Cardiac septum (tissue), 1 donor: ENCODE data around the gene GNG4. TPM values are rescaled to one million over a fixed set of nuclear protein-coding genes. Genes with fewer than 3 reads are reported as not detected.
"Not testable (repeated sequence)": the region's sequence is repeated elsewhere in the genome, so short reads cannot be mapped to it uniquely, and the experiment has no call there.

Source experiments
- DNase-seq: peaks from one replicate; pipeline ENCODE4 v3.0.0-alpha.2; 2020; ENCODE audit warnings: low spot score
- intact Hi-C: fragments of 100-400 bp; cut with DNase I; formaldehyde crosslinking; loops from one replicate; pipeline ENCODE4 v1.14.0; 2022
- total RNA-seq: library from RNA; stranded (reverse); fragmentation: NEBNext Ultra II Directional; extraction: Animal tissue kit (Norgen Biotek cat#: 25700); gene quantifications from one replicate; pipeline ENCODE4 v1.2.1, GENCODE V29; 2021
- donor health status: DM: no; HTN: no; CAD: no.

GNG4 gene
- total RNA-seq, 1 donor from 2014 or later: 0.24 TPM

DNA sequence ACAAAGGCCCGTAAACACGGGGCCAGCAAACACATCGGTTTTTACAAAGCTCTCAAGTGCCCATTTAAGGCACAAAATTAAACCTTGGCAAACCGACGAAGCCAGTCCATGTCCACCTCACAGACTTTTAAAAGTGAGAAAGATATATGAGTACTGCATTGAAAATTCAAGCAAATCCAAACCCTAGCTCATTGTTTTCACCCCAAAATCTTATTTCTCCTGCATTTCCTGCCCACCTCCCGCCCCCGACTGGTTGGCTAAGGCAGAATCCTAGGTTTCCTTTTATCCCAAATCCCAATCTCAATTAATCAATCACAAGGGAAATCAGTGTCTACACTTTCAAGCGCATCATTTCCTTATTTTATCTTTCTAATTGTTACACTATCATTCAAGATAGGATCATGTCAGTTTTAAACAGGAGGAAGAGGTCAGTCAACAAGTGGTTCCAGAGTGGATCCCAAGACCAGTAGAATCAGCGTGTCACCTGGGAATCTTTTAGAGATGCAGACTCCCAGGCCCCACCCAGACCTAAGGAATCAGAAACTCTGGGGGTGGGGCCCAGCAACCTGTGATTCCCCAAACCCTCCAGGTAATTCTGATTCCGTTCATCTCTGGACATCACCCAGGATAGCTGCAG is 1.7 kb upstream of the GNG4 start:
- no peak for DNase-seq
- intact Hi-C loops: no loop called here

DNA sequence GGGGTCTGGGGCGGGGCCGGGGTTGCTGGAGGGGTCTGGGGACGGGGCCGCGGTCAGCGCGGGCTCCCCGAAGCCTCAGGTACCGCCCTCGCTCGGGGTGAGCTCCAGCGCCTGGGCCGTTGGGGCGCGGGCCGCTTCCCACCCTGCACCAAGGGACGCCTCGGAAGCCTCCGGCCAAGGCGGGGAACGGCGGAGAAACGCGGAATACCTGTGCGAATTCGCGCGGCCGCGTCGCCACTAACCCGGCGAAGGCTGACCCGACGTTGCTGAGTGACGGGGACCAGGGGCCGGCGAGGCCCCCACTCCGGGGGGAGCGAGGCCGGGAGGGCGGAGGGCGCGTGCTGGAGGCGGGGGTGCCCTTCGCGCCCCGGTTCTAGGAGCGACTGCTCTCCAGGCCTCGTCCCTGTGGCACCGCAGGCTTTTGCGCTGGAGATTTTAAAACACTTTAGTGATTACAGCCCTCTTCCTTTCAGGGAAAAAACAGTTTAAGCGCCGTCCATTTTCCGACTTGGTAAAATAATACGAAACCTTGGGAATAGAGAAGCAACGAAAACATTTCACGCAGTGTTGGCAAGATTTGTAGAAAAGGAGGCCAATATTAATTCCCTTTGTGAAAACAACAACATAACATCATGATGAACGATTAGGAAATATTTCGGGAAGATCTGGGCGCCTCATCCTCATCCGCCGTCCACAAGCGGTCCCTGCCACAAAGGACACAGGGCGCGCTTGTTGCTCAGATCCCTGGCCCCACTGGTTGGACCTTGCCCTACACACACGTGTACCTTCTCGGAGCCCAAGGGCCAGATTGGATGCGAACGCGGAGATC is 971 bp upstream of the GNG4 start:
- intact Hi-C loops: no loop called here
- no peak for DNase-seq

DNA sequence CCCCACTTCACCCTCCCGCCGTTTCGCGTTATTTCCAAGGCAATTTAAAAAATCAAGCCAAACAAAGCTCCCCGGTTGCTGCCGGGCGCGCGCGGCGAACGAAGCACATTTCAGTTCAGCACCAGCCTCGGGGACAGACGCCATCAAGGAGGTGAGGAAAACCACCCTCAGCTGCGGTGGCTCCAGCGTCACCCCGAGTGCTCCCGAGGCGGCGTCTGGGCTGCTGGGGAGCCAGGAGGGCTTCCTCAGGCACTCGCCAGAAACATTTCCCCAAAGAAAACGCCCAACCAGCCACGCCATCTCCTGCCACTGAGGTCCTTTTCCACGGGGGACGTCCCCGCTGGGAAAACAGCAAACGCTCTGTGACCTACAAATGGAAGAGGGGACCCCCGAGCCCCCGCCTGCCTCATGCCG is 623 bp downstream of the GNG4 start:
- intact Hi-C loops: no loop called here
- no peak for DNase-seq

DNA sequence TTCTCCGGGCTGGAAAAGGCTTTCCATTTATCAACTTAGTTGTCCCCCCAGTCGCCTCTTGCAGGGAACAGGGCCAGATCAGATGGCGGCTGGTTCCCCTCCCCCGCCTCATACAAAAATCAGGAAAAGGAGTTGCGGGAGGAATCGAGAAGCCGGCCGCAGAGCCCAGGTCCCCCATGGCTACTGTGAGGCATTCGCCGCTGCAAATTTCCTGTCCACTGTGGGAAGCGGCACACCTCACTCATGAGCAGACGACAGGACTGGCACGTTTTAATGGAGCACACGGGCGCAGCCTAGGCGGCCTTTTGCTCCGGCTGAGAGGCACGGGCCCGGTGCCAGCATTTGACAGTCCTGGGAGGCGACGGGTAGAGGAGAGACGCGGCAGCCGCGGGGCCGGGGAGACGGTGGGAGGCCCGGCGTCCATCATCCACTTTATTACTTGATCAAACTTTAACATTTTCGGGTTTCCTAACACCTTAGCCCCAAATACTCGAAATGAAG is 1.1 kb downstream of the GNG4 start:
- DNase-seq: no peak
- intact Hi-C loops: no loop called here

DNA sequence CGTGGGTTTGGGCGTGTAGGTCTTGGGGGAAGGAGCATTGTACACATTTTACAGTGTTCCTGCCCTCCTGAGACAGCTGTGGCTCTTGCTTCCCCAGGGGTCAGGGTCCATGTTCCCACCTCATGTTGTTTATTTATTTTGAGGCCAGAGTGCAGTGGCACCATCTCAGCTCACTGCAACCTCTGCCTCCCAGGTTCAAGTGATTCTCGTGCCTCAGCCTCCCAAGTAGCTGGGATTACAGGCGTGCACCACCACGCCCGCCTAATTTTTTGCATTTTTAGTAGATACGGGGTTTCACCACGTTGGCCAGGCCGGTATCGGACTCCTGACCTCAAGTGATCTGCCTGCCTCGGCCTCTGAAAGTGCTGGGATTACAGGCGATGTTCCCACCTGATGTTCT is 2.0 kb downstream of the GNG4 start:
- DNase-seq, intact Hi-C loops: not testable (repeated sequence)

DNA sequence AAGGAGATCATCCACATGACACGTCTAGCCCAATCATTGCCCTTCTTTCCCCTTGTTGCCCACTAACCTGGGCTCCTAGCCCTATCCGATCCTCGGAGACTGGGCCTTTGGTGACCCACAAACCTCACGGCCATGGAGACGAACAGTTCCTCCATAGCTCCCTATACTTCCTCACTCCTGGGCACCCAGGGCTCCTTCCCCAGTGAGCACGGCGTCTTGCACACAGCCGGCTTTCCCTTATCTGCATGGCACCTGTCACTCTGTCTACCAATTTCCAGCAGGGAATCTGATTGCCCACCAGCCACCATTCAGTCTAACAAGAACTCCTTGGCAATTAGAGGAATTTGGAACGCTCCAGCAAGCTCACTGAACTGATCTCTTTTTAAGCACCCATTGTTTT is 3.1 kb downstream of the GNG4 start:
- intact Hi-C loops: no loop called here
- DNase-seq: no peak

DNA sequence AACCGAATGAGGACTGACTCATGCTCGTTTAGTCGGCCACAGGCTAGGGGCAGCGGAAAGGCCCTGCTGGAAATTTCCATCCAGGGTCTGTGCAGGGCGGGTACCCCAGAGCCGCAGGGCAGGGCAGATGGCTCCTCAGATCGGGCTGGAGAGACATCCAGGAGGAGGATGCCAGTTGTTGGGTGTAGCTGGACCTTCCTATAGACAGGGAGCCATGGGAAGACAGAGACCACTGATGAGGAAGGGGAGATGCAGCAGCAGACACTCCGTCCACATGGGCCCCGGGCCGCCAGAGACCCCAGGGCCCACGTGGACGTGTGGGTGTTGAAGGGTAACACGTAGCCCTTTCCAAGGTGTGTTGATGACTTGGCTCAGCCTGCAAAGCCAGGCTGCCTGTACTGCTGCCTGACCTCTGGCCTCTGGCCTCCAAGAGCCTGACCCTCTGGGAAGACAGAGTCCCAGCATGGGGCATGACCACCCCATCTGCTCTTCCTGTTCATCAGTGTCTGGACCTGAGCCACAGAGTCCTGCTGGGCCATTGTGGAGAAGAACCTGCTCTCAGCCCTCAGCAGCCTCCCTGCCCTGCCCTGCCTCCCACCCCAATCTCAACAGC is 4.8 kb downstream of the GNG4 start:
- intact Hi-C loops: no loop called here
- no peak for DNase-seq

DNA sequence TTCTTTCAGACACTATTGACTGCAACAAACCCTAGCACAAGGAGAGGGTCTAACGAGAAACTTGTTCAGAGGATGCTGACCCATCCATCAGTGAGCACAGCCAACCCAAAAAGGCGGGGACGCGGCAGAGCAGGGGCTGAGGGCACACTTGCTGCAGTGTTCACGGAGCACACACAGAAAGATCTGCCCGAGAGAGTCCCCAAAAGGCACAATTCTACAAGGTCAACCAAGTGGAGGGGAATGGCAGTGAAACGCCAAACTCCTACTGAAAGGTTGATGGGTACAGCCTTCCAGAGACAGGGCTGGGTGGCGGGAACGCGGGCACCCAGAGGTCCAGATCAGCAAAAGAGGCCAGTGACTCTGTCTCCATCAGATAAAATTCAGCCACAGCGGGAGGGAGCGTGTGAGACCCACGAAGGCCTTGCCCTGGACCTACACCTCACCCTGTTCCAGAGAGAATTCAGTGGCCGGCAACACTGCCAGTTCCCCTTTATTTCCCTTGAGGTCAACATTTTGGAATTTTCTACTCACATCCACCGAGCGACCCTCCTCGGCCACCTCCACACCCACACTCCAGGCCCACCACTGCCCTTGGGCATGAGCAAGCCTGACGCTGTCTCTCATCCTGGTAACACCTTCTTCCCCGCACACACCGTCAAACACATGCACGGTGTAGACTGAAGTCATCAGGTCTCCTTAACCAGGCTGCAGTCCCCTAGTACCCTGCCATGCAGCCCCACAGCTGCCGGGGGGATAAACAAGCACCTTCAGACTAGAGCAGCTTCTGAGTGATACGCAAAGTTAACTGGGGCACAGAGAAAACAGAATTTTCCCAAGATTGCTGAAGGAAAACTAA is 5.5 kb downstream of the GNG4 start:
- intact Hi-C loops: no loop called here
- no peak for DNase-seq

DNA sequence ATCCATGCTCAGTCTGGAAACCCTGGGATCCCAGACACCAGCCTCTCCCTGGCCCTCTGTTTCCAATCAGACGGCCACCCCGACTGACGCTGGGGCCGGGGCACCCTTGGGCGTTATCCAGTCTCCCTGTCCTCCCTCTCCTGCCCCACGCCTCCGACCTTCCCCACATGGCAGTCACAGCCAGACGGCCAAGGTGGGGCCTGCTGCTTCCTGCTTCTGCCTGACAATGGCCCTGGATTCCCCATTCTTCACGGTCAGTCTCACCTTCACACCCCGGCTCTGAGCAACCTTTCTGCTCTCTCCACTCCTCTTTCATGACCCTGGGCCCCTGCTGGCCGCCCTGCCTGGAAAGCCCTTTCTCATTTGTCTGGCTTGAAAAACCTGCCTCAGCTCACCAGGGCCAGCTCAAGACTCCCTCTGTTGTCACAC is 6.6 kb downstream of the GNG4 start:
- no peak for DNase-seq
- intact Hi-C loops: no loop called here

DNA sequence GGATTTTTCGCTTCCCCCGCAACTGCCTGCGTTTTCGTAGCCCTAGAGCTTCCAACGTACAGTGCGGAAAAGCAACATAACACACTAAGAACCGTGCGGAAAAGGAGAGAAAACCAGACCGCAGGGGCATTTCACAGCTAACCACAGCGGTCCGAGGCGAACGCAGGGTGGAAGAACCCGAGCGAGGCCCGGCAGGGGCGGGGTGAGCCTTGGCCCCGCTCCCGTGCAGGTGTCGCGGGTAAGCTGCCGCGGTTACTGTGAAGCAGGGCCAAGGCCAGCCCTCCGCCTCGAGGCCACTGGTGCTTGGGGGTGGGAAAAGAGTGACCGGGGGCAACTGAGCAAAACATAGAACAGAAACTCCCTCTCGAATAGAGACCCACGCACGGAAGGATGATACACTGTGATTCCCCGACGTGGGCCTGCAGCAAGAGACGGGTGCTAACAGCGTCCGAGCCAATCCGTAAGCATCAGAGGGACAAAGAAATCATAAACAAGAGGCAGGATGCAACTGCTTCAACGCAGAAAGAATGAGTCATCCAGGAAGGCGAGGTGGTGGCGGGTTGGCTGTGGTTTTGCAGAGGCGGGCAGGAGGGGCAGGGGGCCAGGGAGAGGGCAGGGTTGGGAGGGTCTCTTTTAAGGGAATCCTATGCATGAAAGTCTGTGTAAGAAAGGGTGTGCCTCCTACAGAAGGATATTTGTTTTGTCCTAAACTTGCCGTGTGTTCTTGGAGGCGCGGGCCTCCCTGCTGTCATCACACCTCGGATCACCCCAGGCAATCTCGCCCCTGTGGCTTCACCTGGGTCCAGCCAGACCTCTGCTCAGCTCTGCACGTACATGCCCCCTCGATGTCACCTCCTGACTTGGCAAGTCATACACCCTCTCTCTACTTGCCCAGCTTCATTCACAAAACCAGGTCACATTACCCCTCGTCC is 7.3 kb downstream of the GNG4 start:
- intact Hi-C loops: no loop called here
- no peak for DNase-seq

DNA sequence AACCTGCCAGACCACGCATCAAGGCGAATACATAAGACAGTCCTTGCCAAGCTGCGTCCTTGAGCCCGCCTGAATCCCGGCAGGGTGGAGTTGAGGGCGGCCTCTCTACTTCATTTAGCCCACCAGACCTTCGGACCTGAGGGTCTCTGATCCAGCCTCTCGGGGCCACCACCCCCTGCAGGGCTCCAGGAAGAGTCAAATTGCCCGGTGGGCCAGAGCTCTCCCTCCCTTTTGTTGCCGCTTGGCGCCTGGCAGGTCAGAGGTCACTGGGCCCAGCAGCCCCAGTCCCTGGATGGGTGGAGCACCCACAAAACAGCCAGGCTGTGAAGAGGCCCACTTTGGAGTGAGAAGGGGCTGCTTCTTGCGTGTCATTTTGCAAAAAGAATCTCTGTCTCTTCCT is 9.0 kb downstream of the GNG4 start:
- no peak for DNase-seq
- intact Hi-C loops: no loop called here

DNA sequence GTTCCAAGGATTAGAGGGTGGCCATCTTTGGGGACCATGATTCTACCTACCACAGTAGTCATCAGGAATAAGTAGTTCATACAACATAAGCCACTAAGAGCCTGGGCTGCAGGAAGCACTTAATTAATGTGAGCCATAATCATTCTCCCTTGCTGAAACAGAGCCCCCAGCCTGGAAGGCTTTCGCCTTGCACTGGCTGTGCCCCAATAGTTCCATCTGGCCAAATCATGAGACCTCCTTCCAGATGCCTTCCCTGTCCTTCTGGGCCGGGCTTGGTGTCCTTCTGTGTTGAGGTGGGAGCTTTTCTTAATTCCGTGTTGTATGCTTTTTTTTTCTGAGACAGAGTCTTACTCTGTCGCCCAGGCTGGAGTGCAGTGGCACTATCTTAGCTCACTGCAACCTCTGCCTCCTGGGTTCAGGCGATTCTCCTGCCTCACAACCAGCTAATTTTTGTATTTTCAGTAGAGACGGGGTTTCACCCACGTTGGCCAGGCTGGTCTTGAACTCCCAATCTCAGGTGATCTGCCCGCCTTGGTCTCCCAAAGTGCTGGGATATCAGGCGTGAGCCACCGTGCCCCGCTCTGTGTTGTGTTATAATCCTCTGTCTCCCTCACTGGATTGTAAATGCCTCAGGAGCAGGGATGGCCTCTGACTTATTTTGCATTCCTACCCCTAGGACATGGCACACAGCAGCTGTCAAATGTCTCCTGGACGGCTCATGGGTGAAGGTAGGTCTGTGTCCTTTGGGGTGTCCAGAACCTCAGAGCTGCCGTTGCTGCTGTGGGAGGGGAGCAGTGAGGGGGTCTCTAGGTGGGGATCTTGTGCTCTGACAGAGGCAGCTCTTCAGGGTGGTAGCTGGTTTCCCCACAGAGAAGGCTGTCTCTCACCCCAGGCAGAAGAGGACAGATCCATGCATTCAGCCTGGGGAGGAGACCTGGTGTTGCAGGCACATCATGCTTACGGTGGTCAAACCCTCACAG is 10.1 kb downstream of the GNG4 start:
- intact Hi-C loops: no loop called here
- DNase-seq: no peak

DNA sequence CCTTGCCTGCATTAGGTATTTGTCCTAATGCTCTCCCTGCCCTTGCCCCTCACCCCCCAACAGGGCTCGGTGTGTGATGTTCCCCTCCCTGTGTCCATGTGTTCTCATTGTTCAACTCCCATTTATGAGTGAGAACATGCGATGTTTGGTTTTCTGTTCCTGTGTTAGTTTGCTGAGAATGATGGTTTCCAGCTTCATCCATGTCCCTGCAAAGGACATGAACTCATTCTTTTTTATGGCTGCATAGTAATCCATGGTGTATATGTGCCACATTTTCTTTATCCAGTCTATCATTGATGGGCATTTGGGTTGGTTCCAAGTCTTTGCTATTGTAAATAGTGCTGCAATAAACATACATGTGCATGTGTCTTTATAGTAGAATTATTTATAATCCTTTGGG is 11.0 kb downstream of the GNG4 start:
- DNase-seq, intact Hi-C loops: not testable (repeated sequence)

DNA sequence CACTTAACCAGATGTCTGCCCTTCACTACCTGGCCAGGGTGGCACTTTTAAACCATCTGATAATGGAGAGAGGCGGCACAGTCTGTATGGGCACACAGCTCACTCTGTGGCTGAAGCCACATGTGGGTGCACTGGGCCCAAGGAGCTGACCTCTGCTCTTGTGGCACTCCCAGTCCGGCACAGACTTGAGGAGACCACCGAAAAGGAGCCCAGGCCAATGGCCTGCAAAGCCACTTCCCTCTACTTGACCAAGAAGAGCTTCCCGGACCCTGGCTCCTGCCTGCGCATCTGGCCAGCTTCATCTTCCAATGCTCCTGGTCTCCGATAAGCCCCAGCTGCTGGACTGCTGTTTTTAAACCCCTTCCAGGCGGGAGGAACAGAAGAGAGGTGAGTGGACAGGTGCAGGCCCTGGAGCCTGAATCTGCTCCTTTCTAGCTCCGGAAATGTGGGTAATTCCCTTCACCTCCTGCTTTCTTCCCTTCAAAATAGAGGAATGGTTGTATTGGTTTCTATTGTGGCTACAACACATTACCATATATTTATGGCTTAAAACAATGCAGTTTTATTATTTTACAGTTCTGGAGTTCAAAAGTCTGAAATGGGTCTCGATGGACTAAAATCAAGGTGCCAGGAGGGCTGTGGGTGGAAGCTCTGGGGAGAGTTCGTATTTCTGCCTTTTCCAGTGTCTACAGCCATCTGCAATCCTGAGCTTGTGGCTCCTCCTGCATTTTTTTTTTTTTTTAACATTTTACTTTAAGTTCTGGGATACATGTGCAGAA is 11.6 kb downstream of the GNG4 start:
- no peak for DNase-seq
- intact Hi-C loops: no loop called here

DNA sequence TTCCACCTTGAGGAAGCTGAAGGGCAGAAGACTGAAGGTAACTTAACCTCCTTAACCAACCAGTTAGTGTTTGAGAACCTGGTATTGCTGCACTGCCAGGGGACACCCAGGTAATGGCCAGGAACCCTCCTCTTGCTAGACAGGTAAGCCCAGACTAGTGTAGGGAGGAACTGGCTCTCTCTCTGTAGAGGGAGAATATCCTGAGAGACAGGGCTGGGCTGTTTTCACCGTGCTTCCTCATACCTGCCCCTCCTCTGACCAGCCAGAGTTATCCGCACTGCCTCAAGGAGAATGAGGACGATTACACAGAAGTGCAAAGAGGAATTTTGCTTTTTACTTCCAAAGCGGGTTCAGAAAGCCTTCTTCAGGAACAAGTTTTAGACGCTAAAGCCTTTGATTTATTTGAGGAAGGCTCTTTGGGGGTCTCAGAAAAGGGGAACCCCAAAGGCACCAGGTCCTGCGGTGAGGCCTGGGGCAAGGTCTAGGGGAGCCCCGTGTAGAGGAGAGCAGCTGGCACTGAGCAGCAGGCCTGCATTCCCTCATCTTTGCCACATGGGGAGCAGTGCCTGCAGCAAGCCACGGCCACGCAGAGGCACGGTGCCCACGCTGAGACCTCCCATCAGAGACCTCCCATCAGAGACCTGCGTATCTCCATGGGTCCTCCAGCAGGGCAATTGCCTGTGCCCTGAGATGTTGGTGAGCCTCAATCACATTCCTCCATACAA is 13.5 kb downstream of the GNG4 start:
- intact Hi-C loops: no loop called here
- no peak for DNase-seq
